Left lung (tissue), 10 donors: ENCODE data around the gene MAST3. TPM values are rescaled to one million over a fixed set of nuclear protein-coding genes. Genes with fewer than 3 reads are reported as not detected.

Source experiments
- ATAC-seq: fragments of 200-7000 bp; cut with Tn5 transposase; one replicate; pipeline ENCODE4 v1.9.1; 2020; ENCODE audit warnings: moderate library complexity
- DNase-seq, 4 donors: peaks; one replicate each; pipeline ENCODE4 v3.0.0-alpha.2; 2013 to 2020
- H3K27ac ChIP-seq, 2 donors: fragments of 200-600 bp; sonication (generic) in 1 of 2; one replicate each; pipeline versions ENCODE4 v1.5.0 to v1.8.0; 2020 to 2021
- H3K27me3 ChIP-seq, 2 donors: fragments of 200-600 bp; sonication (generic) in 1 of 2; one replicate each; pipeline versions ENCODE4 v1.5.0 to v1.8.0; 2020 to 2021
- H3K36me3 ChIP-seq, 2 donors: fragments of 200-600 bp; sonication (generic) in 1 of 2; one replicate each; pipeline versions ENCODE4 v1.5.0 to v1.8.0; 2020 to 2021
- H3K4me1 ChIP-seq, 2 donors: fragments of 200-600 bp; one replicate each; pipeline ENCODE4 v1.8.0; 2021
- H3K4me3 ChIP-seq, 2 donors: fragments of 200-600 bp; sonication (generic) in 1 of 2; one replicate each; pipeline versions ENCODE4 v1.5.0 to v1.8.0; 2020 to 2021; ENCODE audit warnings: mild to moderate bottlenecking in 1 of 2
- H3K9me3 ChIP-seq, 2 donors: fragments of 200-600 bp; sonication (generic) in 1 of 2; one replicate each; pipeline versions ENCODE4 v1.5.0 to v1.8.0; 2020 to 2021
- intact Hi-C, 2 donors: fragments of 100-400 bp; cut with DNase I; formaldehyde crosslinking; loops; one replicate each; pipeline versions ENCODE4 v1.11.2 to v1.14.2; 2022
- polyA plus RNA-seq, 6 donors: library from polyadenylated mRNA; unstranded; fragments of 120-200 nt; gene quantifications; one replicate each; pipeline ENCODE4 v1.2.1, GENCODE V29; 2013; ENCODE audit not compliant: insufficient read length in 6 of 6
- total RNA-seq, 2 donors: library from RNA; stranded (reverse); fragmentation: NEBNext Ultra II Directional; extraction: Animal tissue kit (Norgen Biotek cat#: 25700); gene quantifications; one replicate each; pipeline ENCODE4 v1.2.1, GENCODE V29; 2021
- TF ChIP-seq, protein P1 (sequence below), 2 donors: fragments of 200-600 bp; sonication (generic) in 1 of 2; IDR thresholded peaks; one replicate each; pipeline versions ENCODE4 v1.5.0 to v1.8.0; 2021; ENCODE audit warnings: antibody characterized with exemption in 2 of 2
- donor health status: DM: no; HTN: yes; CAD: no.
- donor health status: DM: no; HTN: no; CAD: no.

Gene MAST3
- total and polyA plus RNA-seq, 8 donors = 4.7 to 30.3 (median 6.7) TPM

DNA sequence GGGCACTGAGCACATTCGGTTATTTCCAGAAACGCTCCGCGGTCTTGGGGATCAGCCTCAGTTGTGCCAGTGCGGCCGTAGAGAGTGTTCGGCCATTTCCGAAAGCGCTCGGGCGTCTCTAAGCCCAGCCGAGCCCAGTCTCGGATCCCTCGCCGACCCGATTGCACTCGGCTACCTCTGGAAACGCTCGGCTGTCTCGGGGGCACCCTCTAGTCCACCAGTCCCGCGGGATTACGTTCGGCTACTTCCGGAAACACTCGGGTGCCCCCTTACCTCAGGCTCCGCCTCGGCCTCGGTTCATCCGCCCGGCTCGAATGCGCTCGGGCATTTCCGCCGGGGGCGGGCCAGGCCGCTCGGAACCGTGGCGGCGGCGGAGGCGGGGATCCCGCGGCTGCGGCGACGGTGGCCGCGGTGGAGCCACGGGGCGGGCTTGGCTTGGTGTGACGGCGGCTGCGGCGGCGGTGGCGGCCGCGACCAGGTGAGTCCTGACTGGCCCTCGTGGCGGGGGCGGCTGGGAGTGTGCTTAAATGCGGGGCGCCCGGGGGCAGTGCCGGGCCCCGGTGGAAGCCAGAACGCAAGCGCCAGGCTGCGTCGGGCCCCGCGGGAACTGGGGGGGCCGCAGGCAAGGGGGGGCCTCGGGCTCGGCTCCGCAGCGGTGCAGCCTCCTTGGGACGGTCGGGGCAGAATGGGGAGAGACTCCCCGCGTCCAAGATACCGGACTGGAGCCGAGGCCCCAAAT, 55.4 kb downstream of the MAST3 start, which contains the start of gene PIK3R2:
TSS of gene PIK3R2 (plus strand) at position 347 of the 739 bp plus-strand sequence. CDS start 2,717 bp downstream, outside the sequence.
- DNase-seq (peak; percentile 98 to 100 (median 100)), ATAC-seq (peak; percentile 88)
- peaks cover 26 to 53% of the 10 kb centered on the region in 2 donors for H3K4me1 ChIP-seq
- H3K27ac ChIP-seq = peak within 1 kb of the TSS; percentile 95 to 99
- H3K9me3 ChIP-seq = no peaks in the 10 kb centered on the region
- TF ChIP-seq, protein P1, sequence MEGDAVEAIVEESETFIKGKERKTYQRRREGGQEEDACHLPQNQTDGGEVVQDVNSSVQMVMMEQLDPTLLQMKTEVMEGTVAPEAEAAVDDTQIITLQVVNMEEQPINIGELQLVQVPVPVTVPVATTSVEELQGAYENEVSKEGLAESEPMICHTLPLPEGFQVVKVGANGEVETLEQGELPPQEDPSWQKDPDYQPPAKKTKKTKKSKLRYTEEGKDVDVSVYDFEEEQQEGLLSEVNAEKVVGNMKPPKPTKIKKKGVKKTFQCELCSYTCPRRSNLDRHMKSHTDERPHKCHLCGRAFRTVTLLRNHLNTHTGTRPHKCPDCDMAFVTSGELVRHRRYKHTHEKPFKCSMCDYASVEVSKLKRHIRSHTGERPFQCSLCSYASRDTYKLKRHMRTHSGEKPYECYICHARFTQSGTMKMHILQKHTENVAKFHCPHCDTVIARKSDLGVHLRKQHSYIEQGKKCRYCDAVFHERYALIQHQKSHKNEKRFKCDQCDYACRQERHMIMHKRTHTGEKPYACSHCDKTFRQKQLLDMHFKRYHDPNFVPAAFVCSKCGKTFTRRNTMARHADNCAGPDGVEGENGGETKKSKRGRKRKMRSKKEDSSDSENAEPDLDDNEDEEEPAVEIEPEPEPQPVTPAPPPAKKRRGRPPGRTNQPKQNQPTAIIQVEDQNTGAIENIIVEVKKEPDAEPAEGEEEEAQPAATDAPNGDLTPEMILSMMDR (IDR thresholded peaks at IDR 0.05) = peak in 1 of 2 donors; percentile 27
- H3K4me3 ChIP-seq = peak within 1 kb of the TSS; percentile 76 to 88
- no peaks in the 10 kb centered on the region for H3K27me3 ChIP-seq
- intact Hi-C loops = no loop called here
- peaks cover 0 to 38% of the 10 kb centered on the region in 2 donors for H3K36me3 ChIP-seq

DNA sequence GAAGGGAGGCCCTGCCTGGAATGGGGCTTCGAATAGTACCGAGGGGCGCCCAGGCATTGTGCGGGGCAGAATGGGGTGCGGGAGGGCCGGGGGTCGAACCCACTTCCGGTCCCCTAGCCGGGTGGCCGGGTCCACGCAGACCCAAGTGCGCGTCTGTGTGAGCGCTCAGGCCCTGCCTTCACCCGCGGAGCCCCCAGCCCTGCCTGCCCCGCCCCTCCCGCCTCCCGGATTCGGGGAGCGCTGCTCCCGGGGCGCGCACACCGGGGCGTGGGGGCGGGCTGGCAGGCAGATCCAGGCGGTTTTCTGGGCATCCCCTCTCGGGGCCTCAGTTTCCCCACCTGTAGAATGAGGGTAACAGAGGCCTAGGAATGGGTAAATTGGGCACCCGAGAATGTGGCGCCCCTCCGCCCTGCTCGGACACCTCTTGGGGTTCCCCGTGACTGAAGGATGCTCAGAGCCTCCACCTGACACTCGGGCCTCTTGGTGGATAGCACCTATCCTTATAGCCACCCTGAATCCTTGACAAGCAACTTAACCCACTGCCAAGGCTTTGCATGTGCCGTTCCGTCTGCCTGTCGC, 56.1 kb downstream of the MAST3 start:
- TF ChIP-seq, protein P1 (IDR thresholded peaks at IDR 0.05) = no peak
- DNase-seq (peak in 2 of 4 donors; percentile 57 to 86), ATAC-seq (no peak)
- intact Hi-C loops = no loop called here
- peak overlapping the region; percentile 95 to 99 for H3K27ac ChIP-seq
- H3K4me3 ChIP-seq = peak overlapping the region; percentile 76 to 88
- H3K9me3 ChIP-seq = no peaks in the 10 kb centered on the region
- H3K4me1 ChIP-seq = peaks cover 26 to 53% of the 10 kb centered on the region in 2 donors
- H3K27me3 ChIP-seq = no peaks in the 10 kb centered on the region
- H3K36me3 ChIP-seq = peaks cover 0 to 31% of the 10 kb centered on the region in 2 donors

DNA sequence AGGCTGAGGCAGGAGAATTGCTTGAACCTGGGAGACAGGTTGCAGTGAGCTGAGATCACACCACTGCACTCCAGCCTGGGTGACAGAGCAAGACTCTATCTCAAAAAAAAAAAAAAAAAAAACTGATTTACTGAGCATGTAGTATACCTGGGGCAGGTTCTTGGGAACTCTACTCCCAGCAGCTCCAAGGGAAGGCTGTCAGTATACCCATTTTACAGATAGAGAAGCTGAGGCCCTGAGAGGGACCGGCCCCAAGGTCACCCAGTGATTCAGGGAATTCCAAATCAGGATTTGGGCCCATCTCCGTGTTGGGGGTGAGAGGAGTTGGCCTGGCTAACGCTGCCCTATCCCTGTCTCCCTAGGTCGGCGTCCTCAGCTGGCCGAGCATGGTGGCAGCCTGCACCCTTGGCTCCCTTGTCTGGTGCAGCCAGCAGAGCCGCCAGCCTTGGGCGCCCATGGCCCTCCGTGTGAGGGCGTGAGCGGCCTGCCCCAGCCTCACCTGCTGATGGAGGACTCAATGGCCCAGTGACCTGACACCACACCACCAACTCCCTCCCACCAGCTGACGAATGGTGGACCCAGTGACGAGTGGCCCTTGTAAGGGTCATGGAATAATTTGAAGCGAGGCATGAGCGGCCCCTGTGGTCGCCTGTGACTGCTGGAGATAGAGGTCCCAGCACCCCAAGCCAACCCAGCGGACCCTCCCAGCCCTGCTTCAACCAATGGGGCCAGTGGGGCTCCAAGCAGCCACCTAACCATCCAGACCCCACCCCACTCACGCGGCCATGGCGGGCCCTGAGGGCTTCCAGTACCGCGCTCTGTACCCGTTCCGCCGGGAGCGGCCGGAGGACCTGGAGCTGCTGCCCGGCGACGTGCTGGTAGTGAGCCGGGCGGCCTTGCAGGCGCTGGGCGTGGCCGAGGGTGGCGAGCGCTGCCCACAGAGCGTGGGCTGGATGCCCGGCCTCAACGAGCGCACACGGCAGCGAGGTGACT, 57.8 kb downstream of the MAST3 start:
- H3K4me1 ChIP-seq = peaks cover 26 to 54% of the 10 kb centered on the region in 2 donors
- no peaks in the 10 kb centered on the region for H3K9me3 ChIP-seq
- DNase-seq = no peak
- no peak for ATAC-seq
- H3K27ac ChIP-seq = peak overlapping the region in 1 of 2 donors; percentile 50
- intact Hi-C loops = no loop called here
- H3K36me3 ChIP-seq = peaks cover 0 to 16% of the 10 kb centered on the region in 2 donors
- TF ChIP-seq, protein P1 (IDR thresholded peaks at IDR 0.05) = no peak
- H3K4me3 ChIP-seq = no peak overlapping the region
- H3K27me3 ChIP-seq = no peaks in the 10 kb centered on the region

DNA sequence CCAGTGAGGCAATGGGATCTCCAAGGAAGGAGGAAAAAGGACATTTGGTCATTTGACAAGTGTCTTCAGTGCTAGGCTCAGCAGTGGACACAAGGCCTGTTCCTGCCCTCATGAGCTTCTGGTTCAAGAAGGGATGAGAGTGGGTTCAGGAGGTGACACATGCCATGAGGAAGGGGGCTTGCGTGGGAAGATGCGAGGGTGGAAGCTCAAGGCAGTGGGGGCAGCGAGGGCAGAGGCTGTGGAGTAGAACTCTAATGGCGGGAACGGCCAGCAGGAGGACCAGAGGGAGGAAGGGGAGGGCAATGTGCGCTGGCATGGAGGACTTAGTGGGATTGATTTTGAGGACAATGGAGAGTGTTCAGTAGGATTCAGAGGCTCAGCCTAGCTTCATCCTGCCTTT, 58.7 kb downstream of the MAST3 start:
- ATAC-seq (no peak), DNase-seq (no peak)
- Histone ChIP-seq H3K4me1 (peaks cover 32 to 59% of the 10 kb centered on the region in 2 donors), H3K27ac (peak overlapping the region; percentile 50 to 56), H3K9me3 (no peaks in the 10 kb centered on the region), H3K27me3 (no peaks in the 10 kb centered on the region), H3K36me3 (peaks cover 0 to 10% of the 10 kb centered on the region in 2 donors), H3K4me3 (no peak overlapping the region)
- intact Hi-C loops = no loop called here
- TF ChIP-seq, protein P1 (IDR thresholded peaks at IDR 0.05) = no peak
